GM19025 (cell line): ENCODE data around the gene LRRC15.

Source experiments
- ATAC-seq: cut with Tn5 transposase; IDR thresholded peaks from one replicate; pipeline ENCODE4 v1.9.1; 2021; ENCODE audit warnings: mild to moderate bottlenecking, low read depth, moderate library complexity; ENCODE audit not compliant: unreplicated experiment

Gene LRRC15

GRCh38 chr3:194386648-194387047 lies 17.1 kb upstream of the LRRC15 start:
- ATAC-seq = no peak

GRCh38 chr3:194386066-194386465 lies 16.5 kb upstream of the LRRC15 start:
- no peak for ATAC-seq

GRCh38 chr3:194384569-194385001 lies 15.0 kb upstream of the LRRC15 start:
- no peak for ATAC-seq

- no peak for ATAC-seq
Measured at GRCh38 chr3:194384156-194384555, 14.6 kb upstream of the LRRC15 start.

GRCh38 chr3:194383276-194383940 lies 13.9 kb upstream of the LRRC15 start:
- ATAC-seq = no peak

- no peak for ATAC-seq
Measured at GRCh38 chr3:194382892-194383223, 13.3 kb upstream of the LRRC15 start.

GRCh38 chr3:194382196-194382891 lies 12.8 kb upstream of the LRRC15 start:
- no peak for ATAC-seq

- no peak for ATAC-seq
Measured at GRCh38 chr3:194381460-194381875, 11.9 kb upstream of the LRRC15 start.

GRCh38 chr3:194380326-194380725 lies 10.8 kb upstream of the LRRC15 start:
- ATAC-seq = no peak

- ATAC-seq = no peak
Measured at GRCh38 chr3:194379651-194380050, 10.1 kb upstream of the LRRC15 start.

GRCh38 chr3:194379231-194379630 lies 9.7 kb upstream of the LRRC15 start:
- ATAC-seq = no peak

- ATAC-seq = no peak
Measured at GRCh38 chr3:194377708-194378107, 8.2 kb upstream of the LRRC15 start.

- ATAC-seq = no peak
Measured at GRCh38 chr3:194376241-194376560, 6.7 kb upstream of the LRRC15 start.

GRCh38 chr3:194375473-194376240 lies 6.1 kb upstream of the LRRC15 start:
- no peak for ATAC-seq

GRCh38 chr3:194374935-194375334 lies 5.4 kb upstream of the LRRC15 start:
- no peak for ATAC-seq

GRCh38 chr3:194373899-194374298 lies 4.4 kb upstream of the LRRC15 start:
- no peak for ATAC-seq

- no peak for ATAC-seq
Measured at GRCh38 chr3:194373028-194373427, 3.5 kb upstream of the LRRC15 start.

GRCh38 chr3:194370753-194371152 lies 1.2 kb upstream of the LRRC15 start:
- no peak for ATAC-seq

GRCh38 chr3:194368918-194369317 lies 625 bp downstream of the LRRC15 start:
- ATAC-seq = no peak

- no peak for ATAC-seq
Measured at GRCh38 chr3:194367992-194368841, 1.3 kb downstream of the LRRC15 start.

- no peak for ATAC-seq
Measured at GRCh38 chr3:194365978-194366490, 3.5 kb downstream of the LRRC15 start.
